WTC11 (cell line): ENCODE measurements around the gene MRLN. TPM values are rescaled to one million over a fixed set of nuclear protein-coding genes. Genes with fewer than 3 reads are reported as not detected.

Experiments
- ATAC-seq: fragments of 200-7000 bp; cut with Tn5 transposase; 2 replicates; pipeline ENCODE4 v1.10.0; 2021; ENCODE audit warnings: mild to moderate bottlenecking, moderate library complexity
- CTCF ChIA-PET: fragments of 300-600 bp; sonication (Branson Sonifier 250); formaldehyde crosslinking; loops from one replicate; lab custom pipeline; 2021; ENCODE audit warnings: antibody characterized with exemption; lab: Charles Lee
- POLR2A ChIA-PET: fragments of 350-600 bp; sonication (Branson Sonifier 250); formaldehyde crosslinking; loops from one replicate; lab custom pipeline; 2021; ENCODE audit warnings: antibody characterized with exemption; lab: Charles Lee
- DNase-seq: peaks from one replicate; pipeline ENCODE4 v3.0.0; 2021; ENCODE audit warnings: low spot score
- H3K27ac Mint-ChIP-seq: 2 replicates; pipeline ENCODE4 v1.8.0; 2021; ENCODE audit warnings: mixed read lengths
- H3K27me3 Mint-ChIP-seq: 2 replicates; pipeline ENCODE4 v1.8.0; 2021; ENCODE audit warnings: low read depth, mild to moderate bottlenecking, moderate library complexity, mixed read lengths
- H3K36me3 Mint-ChIP-seq: 2 replicates; pipeline ENCODE4 v1.8.0; 2021; ENCODE audit warnings: mixed read lengths
- H3K4me1 Mint-ChIP-seq: 2 replicates; pipeline ENCODE4 v1.8.0; 2022; ENCODE audit warnings: mixed read lengths
- H3K4me3 Mint-ChIP-seq: 2 replicates; pipeline ENCODE4 v1.8.0; 2021; ENCODE audit warnings: mild to moderate bottlenecking, moderate library complexity, mixed read lengths
- H3K9me3 Mint-ChIP-seq: 2 replicates; pipeline ENCODE4 v1.8.0; 2021; ENCODE audit warnings: mixed read lengths
- ATF1 ChIP-seq: sonication (generic); formaldehyde crosslinking; IDR thresholded peaks from 2 replicates; pipeline ENCODE4 v1.8.1; 2023; ENCODE audit warnings: mild to moderate bottlenecking, moderate library complexity, missing genetic modification reagents
- CREB1 ChIP-seq: sonication (generic); formaldehyde crosslinking; IDR thresholded peaks from 2 replicates; pipeline ENCODE4 v1.8.0; 2023; ENCODE audit warnings: mild to moderate bottlenecking, missing genetic modification reagents
- EMX1 ChIP-seq: fragments of 250-450 bp; sonication (Bioruptor Pico); IDR thresholded peaks from 2 replicates; pipeline ENCODE4 v1.8.0; 2021; ENCODE audit warnings: mild to moderate bottlenecking
- FOXJ3 ChIP-seq: sonication (generic); formaldehyde crosslinking; IDR thresholded peaks from 2 replicates; pipeline ENCODE4 v1.9.0; 2021; ENCODE audit warnings: missing genetic modification reagents, mild to moderate bottlenecking, borderline replicate concordance
- FOXP1 ChIP-seq: sonication (generic); formaldehyde crosslinking; IDR thresholded peaks from 2 replicates; pipeline ENCODE4 v1.8.0; 2022; ENCODE audit warnings: missing genetic modification reagents, mild to moderate bottlenecking, moderate library complexity, borderline replicate concordance
- IRF2 ChIP-seq: sonication (generic); formaldehyde crosslinking; IDR thresholded peaks from 2 replicates; pipeline ENCODE4 v1.8.0; 2022; ENCODE audit warnings: low read depth, missing genetic modification reagents, borderline replicate concordance
- JAZF1 ChIP-seq: fragments of 250-450 bp; sonication (Bioruptor Pico); IDR thresholded peaks from 2 replicates; pipeline ENCODE4 v1.9.0; 2021; ENCODE audit warnings: moderate library complexity, mild to moderate bottlenecking, inconsistent platforms
- JUN ChIP-seq: sonication (generic); formaldehyde crosslinking; IDR thresholded peaks from 2 replicates; pipeline ENCODE4 v1.8.0; 2023; ENCODE audit warnings: mild to moderate bottlenecking, missing genetic modification reagents
- MYBL2 ChIP-seq: sonication (generic); formaldehyde crosslinking; IDR thresholded peaks from 2 replicates; pipeline ENCODE4 v1.8.1; 2023; ENCODE audit warnings: mild to moderate bottlenecking, moderate library complexity, missing genetic modification reagents
- PRRX2 ChIP-seq: fragments of 250-450 bp; sonication (Bioruptor Pico); IDR thresholded peaks from 2 replicates; pipeline ENCODE4 v1.8.0; 2021; ENCODE audit warnings: mild to moderate bottlenecking
- TCF7 ChIP-seq: sonication (generic); formaldehyde crosslinking; IDR thresholded peaks from 2 replicates; pipeline ENCODE4 v1.8.0; 2022; ENCODE audit warnings: mild to moderate bottlenecking, low read depth, missing genetic modification reagents, moderate library complexity
- TEAD4 ChIP-seq: sonication (generic); formaldehyde crosslinking; IDR thresholded peaks from 2 replicates; pipeline ENCODE4 v1.8.0; 2022; ENCODE audit warnings: mild to moderate bottlenecking, missing genetic modification reagents
- TP53 ChIP-seq: sonication (generic); formaldehyde crosslinking; IDR thresholded peaks from 2 replicates; pipeline ENCODE4 v1.8.1; 2023; ENCODE audit warnings: mild to moderate bottlenecking, missing genetic modification reagents
- ZNF138 ChIP-seq: sonication (generic); formaldehyde crosslinking; conservative IDR thresholded peaks from 2 replicates; pipeline ENCODE4 v1.8.1; 2022; ENCODE audit warnings: mild to moderate bottlenecking, moderate library complexity, missing genetic modification reagents
- ZNF416 ChIP-seq: fragments of 250-450 bp; sonication (Bioruptor Pico); IDR thresholded peaks from 2 replicates; pipeline ENCODE4 v1.9.0; 2021; ENCODE audit warnings: mild to moderate bottlenecking, inconsistent platforms
- total RNA-seq: library from RNA; stranded (reverse); gene quantifications from 3 replicates; pipeline ENCODE4 v1.2.3, GENCODE V29; 2021
- TF ChIP-seq, protein P1 (sequence below): sonication (generic); formaldehyde crosslinking; IDR thresholded peaks from 2 replicates; pipeline ENCODE4 v1.8.1; 2023; ENCODE audit warnings: mild to moderate bottlenecking, missing genetic modification reagents, moderate library complexity
- TF ChIP-seq, protein P2 (sequence below): fragments of 250-450 bp; sonication (Bioruptor Pico); IDR thresholded peaks from 2 replicates; pipeline ENCODE4 v1.9.0; 2021; ENCODE audit warnings: mild to moderate bottlenecking, borderline replicate concordance
- TF ChIP-seq, protein P3 (sequence below): sonication (generic); formaldehyde crosslinking; IDR thresholded peaks from 2 replicates; pipeline ENCODE4 v1.8.1; 2022; ENCODE audit warnings: mild to moderate bottlenecking, missing genetic modification reagents, moderate library complexity, borderline replicate concordance
- TF ChIP-seq, protein P4 (sequence below): fragments of 250-450 bp; sonication (Bioruptor Pico); IDR thresholded peaks from 2 replicates; pipeline ENCODE4 v1.9.0; 2021; ENCODE audit warnings: moderate library complexity, mild to moderate bottlenecking, inconsistent platforms, borderline replicate concordance
- TF ChIP-seq, protein P5 (sequence below): sonication (generic); formaldehyde crosslinking; IDR thresholded peaks from 2 replicates; pipeline ENCODE4 v1.8.0; 2023; ENCODE audit warnings: missing genetic modification reagents, mild to moderate bottlenecking, borderline replicate concordance

The MRLN gene
- total RNA-seq, 1 experiment from 2014 or later: not detected

DNA sequence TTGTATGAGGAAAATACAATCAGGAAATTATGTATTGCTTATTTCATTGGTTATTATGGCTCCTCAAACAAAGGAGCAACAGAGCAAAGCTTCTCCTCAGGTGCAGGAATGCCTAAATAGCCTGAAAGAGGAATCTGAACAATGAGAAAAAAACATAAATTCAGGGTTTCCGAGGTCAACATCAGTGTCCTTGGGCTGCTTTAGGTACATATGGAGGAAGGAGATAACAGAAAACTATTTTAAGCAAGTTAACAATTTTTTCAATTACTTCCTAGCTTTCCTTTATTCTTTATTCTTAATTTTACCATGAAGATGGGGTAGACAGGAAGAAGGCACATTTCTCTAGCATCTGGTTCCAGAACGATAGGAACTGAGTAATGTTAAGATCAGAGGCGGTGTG, 57.6 kb downstream of the MRLN start (continued):
- TF ChIP-seq, protein P1, sequence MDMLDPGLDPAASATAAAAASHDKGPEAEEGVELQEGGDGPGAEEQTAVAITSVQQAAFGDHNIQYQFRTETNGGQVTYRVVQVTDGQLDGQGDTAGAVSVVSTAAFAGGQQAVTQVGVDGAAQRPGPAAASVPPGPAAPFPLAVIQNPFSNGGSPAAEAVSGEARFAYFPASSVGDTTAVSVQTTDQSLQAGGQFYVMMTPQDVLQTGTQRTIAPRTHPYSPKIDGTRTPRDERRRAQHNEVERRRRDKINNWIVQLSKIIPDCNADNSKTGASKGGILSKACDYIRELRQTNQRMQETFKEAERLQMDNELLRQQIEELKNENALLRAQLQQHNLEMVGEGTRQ (CRISPR knock-in tag): no peak
- TF ChIP-seq, protein P2, sequence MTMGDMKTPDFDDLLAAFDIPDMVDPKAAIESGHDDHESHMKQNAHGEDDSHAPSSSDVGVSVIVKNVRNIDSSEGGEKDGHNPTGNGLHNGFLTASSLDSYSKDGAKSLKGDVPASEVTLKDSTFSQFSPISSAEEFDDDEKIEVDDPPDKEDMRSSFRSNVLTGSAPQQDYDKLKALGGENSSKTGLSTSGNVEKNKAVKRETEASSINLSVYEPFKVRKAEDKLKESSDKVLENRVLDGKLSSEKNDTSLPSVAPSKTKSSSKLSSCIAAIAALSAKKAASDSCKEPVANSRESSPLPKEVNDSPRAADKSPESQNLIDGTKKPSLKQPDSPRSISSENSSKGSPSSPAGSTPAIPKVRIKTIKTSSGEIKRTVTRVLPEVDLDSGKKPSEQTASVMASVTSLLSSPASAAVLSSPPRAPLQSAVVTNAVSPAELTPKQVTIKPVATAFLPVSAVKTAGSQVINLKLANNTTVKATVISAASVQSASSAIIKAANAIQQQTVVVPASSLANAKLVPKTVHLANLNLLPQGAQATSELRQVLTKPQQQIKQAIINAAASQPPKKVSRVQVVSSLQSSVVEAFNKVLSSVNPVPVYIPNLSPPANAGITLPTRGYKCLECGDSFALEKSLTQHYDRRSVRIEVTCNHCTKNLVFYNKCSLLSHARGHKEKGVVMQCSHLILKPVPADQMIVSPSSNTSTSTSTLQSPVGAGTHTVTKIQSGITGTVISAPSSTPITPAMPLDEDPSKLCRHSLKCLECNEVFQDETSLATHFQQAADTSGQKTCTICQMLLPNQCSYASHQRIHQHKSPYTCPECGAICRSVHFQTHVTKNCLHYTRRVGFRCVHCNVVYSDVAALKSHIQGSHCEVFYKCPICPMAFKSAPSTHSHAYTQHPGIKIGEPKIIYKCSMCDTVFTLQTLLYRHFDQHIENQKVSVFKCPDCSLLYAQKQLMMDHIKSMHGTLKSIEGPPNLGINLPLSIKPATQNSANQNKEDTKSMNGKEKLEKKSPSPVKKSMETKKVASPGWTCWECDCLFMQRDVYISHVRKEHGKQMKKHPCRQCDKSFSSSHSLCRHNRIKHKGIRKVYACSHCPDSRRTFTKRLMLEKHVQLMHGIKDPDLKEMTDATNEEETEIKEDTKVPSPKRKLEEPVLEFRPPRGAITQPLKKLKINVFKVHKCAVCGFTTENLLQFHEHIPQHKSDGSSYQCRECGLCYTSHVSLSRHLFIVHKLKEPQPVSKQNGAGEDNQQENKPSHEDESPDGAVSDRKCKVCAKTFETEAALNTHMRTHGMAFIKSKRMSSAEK (CRISPR knock-in tag): no peak
- TF ChIP-seq EMX1 (CRISPR knock-in tag) (no peak), CREB1 (CRISPR knock-in tag) (no peak), ATF1 (no peak), TP53 (no peak), FOXP1 (CRISPR knock-in tag) (no peak), ZNF138 (no peak)
- TF ChIP-seq, all 79 proteins: peak for 0

DNA sequence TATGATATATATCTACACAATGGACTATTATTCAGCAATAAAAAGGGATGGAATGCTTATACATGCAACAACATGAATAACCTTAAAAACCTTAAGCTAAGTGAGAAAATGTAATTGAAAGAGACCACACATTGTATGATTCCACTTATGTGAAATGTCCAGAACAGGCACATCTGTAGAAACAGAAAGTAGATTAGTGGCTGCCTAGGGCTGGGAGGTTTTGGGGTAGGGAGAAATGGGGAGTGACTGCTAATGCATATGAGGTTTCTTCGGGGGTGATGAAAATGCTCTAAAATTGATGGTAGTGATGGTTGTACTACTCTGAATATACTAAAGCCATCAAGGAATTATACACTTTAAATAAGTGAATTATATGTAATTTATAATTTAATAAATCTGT, 58.3 kb downstream of the MRLN start:
- H3K9me3 Mint-ChIP-seq: peaks cover 10% of the 10 kb centered on the region
- ChIA-PET CTCF (no interaction called here), POLR2A (no interaction called here)
- peaks cover 4% of the 10 kb centered on the region for H3K4me1 Mint-ChIP-seq
- no peaks in the 10 kb centered on the region for H3K27me3 Mint-ChIP-seq
- peaks cover 6% of the 10 kb centered on the region for H3K36me3 Mint-ChIP-seq
- ATAC-seq: no peak
- no peak overlapping the region for H3K4me3 Mint-ChIP-seq
- H3K27ac Mint-ChIP-seq: no peak overlapping the region
- no peak for DNase-seq
- TF ChIP-seq FOXJ3 (CRISPR knock-in tag) (no peak), TCF7 (CRISPR knock-in tag) (no peak), JUN (CRISPR knock-in tag) (no peak), ZNF416 (no peak), JAZF1 (CRISPR knock-in tag) (no peak), IRF2 (no peak), MYBL2 (CRISPR knock-in tag) (no peak), PRRX2 (CRISPR knock-in tag) (no peak), FOXP1 (CRISPR knock-in tag) (no peak), TEAD4 (CRISPR knock-in tag) (no peak)
- TF ChIP-seq, protein P3, sequence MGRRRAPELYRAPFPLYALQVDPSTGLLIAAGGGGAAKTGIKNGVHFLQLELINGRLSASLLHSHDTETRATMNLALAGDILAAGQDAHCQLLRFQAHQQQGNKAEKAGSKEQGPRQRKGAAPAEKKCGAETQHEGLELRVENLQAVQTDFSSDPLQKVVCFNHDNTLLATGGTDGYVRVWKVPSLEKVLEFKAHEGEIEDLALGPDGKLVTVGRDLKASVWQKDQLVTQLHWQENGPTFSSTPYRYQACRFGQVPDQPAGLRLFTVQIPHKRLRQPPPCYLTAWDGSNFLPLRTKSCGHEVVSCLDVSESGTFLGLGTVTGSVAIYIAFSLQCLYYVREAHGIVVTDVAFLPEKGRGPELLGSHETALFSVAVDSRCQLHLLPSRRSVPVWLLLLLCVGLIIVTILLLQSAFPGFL (CRISPR knock-in tag): no peak
- TF ChIP-seq, protein P4, sequence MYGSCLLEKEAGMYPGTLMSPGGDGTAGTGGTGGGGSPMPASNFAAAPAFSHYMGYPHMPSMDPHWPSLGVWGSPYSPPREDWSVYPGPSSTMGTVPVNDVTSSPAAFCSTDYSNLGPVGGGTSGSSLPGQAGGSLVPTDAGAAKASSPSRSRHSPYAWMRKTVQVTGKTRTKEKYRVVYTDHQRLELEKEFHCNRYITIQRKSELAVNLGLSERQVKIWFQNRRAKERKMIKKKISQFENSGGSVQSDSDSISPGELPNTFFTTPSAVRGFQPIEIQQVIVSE (CRISPR knock-in tag): no peak
- TF ChIP-seq, protein P2 (CRISPR knock-in tag): no peak
- TF ChIP-seq, protein P5, sequence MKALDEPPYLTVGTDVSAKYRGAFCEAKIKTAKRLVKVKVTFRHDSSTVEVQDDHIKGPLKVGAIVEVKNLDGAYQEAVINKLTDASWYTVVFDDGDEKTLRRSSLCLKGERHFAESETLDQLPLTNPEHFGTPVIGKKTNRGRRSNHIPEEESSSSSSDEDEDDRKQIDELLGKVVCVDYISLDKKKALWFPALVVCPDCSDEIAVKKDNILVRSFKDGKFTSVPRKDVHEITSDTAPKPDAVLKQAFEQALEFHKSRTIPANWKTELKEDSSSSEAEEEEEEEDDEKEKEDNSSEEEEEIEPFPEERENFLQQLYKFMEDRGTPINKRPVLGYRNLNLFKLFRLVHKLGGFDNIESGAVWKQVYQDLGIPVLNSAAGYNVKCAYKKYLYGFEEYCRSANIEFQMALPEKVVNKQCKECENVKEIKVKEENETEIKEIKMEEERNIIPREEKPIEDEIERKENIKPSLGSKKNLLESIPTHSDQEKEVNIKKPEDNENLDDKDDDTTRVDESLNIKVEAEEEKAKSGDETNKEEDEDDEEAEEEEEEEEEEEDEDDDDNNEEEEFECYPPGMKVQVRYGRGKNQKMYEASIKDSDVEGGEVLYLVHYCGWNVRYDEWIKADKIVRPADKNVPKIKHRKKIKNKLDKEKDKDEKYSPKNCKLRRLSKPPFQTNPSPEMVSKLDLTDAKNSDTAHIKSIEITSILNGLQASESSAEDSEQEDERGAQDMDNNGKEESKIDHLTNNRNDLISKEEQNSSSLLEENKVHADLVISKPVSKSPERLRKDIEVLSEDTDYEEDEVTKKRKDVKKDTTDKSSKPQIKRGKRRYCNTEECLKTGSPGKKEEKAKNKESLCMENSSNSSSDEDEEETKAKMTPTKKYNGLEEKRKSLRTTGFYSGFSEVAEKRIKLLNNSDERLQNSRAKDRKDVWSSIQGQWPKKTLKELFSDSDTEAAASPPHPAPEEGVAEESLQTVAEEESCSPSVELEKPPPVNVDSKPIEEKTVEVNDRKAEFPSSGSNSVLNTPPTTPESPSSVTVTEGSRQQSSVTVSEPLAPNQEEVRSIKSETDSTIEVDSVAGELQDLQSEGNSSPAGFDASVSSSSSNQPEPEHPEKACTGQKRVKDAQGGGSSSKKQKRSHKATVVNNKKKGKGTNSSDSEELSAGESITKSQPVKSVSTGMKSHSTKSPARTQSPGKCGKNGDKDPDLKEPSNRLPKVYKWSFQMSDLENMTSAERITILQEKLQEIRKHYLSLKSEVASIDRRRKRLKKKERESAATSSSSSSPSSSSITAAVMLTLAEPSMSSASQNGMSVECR (CRISPR knock-in tag): no peak
